Testis (tissue), 3 donors: ENCODE measurements around the gene FLT1. TPM values are rescaled to one million over a fixed set of nuclear protein-coding genes. Genes with fewer than 3 reads are reported as not detected.

Experiments
- DNase-seq: peaks from one replicate; pipeline ENCODE4 v3.0.0-alpha.2; 2019
- H3K27ac ChIP-seq, 2 donors: fragments of 200-600 bp; sonication (generic); one replicate each; pipeline ENCODE4 v1.5.1; 2019
- H3K27me3 ChIP-seq: fragments of 200-600 bp; sonication (generic); one replicate; pipeline ENCODE4 v1.5.1; 2019
- H3K36me3 ChIP-seq: fragments of 200-600 bp; sonication (generic); one replicate; pipeline ENCODE4 v1.5.1; 2017; ENCODE audit warnings: low read depth; ENCODE audit errors: missing control alignments
- H3K4me1 ChIP-seq: fragments of 200-600 bp; sonication (generic); one replicate; pipeline ENCODE4 v1.5.1; 2019
- H3K4me3 ChIP-seq, 2 donors: fragments of 200-600 bp; sonication (generic); one replicate each; pipeline ENCODE4 v1.5.1; 2017 to 2019
- H3K9me3 ChIP-seq: fragments of 200-600 bp; sonication (generic); one replicate; pipeline ENCODE4 v1.5.1; 2017
- POLR2A ChIP-seq: fragments of 450-650 bp; IDR thresholded peaks from one replicate; pipeline ENCODE4 v1.6.1; 2017; ENCODE audit warnings: antibody characterized with exemption, mild to moderate bottlenecking, moderate library complexity
- WGBS, 2 donors: methylation state at CpG; one replicate each; pipeline ENCODE4 v1.1.5; 2018; 5-methylcytosine and 5-hydroxymethylcytosine counted together
- intact Hi-C: fragments of 100-400 bp; cut with DNase I; formaldehyde crosslinking; loops from one replicate; pipeline ENCODE4 v1.15.1; 2023; ENCODE audit warnings: low total_unique reads
- polyA plus RNA-seq: library from polyadenylated mRNA; stranded (reverse); fragments of 350-450 nt; fragmentation: Illumina TruSeq; extraction: RNeasy Lipid Tissue Mini Kit (QIAGEN cat#74804); gene quantifications from one replicate; pipeline ENCODE4 v1.2.3, GENCODE V29; 2014; ENCODE audit warnings: low read depth, low replicate concordance; ENCODE audit not compliant: insufficient read depth
- total RNA-seq, 2 donors: library from RNA; depleted of rRNA; stranded (reverse); fragments of >200 nt; gene quantifications; one replicate each; pipeline ENCODE4 v1.2.3, GENCODE V29; 2016
- TF ChIP-seq, protein P1 (sequence below), 3 experiments: fragments of 450-650 bp in 2 of 3; fragments of 200-600 bp in 1 of 3; sonication (generic) in 1 of 3; IDR thresholded peaks; one replicate each; pipeline ENCODE4 v1.5.1; 2016 to 2019; ENCODE audit warnings: antibody characterized with exemption in 3 of 3, mild to moderate bottlenecking in 2 of 3, moderate library complexity in 1 of 3

FLT1 gene
- total and polyA plus RNA-seq, 3 donors from 2014 or later, result 26.6 to 48.1 (median 47.4) TPM

DNA sequence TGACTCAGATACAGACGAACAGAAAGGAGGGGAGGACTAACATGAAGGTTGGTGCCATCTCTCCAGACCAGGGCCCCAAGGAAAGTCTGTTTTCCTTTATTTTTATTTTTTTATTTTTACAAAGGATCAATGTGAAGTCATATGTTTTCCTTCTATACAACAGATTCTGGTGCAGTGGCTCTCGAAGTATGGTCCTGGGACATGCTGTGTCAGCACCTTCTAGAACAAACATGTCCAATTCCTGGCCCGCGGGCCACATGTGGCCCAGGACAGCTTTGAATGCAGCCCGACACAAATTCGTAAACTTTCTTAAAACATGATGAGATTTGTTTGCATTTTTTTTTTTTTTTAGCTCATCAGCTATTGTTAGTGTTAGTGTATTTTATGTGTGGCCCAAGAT is 174.7 kb downstream of the FLT1 start:
- no peak for DNase-seq
- H3K36me3 ChIP-seq, result no peaks in the 10 kb centered on the region
- 86 to 87% methylated on average over 6 of the region's 6 CpGs for WGBS, 2 donors
- no peak overlapping the region for H3K27ac ChIP-seq
- H3K4me3 ChIP-seq, result no peak overlapping the region
- no peaks in the 10 kb centered on the region for H3K9me3 ChIP-seq
- intact Hi-C loops, result loop anchor here (10.0 kb wide), 1 partner anchor 315 kb away; no protein-coding TSS in a partner anchor
- H3K4me1 ChIP-seq, result peaks cover 12% of the 10 kb centered on the region
- no peaks in the 10 kb centered on the region for H3K27me3 ChIP-seq
- TF ChIP-seq POLR2A, result no peak
- TF ChIP-seq, protein P1, sequence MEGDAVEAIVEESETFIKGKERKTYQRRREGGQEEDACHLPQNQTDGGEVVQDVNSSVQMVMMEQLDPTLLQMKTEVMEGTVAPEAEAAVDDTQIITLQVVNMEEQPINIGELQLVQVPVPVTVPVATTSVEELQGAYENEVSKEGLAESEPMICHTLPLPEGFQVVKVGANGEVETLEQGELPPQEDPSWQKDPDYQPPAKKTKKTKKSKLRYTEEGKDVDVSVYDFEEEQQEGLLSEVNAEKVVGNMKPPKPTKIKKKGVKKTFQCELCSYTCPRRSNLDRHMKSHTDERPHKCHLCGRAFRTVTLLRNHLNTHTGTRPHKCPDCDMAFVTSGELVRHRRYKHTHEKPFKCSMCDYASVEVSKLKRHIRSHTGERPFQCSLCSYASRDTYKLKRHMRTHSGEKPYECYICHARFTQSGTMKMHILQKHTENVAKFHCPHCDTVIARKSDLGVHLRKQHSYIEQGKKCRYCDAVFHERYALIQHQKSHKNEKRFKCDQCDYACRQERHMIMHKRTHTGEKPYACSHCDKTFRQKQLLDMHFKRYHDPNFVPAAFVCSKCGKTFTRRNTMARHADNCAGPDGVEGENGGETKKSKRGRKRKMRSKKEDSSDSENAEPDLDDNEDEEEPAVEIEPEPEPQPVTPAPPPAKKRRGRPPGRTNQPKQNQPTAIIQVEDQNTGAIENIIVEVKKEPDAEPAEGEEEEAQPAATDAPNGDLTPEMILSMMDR (IDR thresholded peaks at IDR 0.05), result no peak

DNA sequence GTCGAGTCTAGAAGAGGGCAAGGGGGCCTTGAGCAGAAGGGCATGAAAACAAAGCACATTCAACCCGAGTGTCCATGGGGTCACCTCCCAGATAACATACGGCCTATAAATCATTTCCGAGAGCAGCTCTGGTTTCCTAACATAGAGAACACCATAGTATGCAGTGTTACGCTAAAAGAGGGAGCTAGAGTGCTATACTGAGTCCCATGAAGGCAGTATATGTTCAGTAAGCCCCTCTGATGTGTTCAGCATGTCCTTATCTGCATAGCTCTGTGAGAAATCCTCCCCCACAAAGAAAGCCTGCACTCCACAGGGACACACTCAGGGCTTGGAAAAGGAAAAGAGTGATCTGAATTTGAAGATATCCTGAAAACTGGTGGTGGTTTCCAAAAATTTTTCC is 175.4 kb downstream of the FLT1 start:
- H3K27ac ChIP-seq, result no peak overlapping the region
- TF ChIP-seq, protein P1 (IDR thresholded peaks at IDR 0.05), result no peak
- no peak for TF ChIP-seq POLR2A
- no peaks in the 10 kb centered on the region for H3K36me3 ChIP-seq
- no peak overlapping the region for H3K4me3 ChIP-seq
- peaks cover 12% of the 10 kb centered on the region for H3K4me1 ChIP-seq
- intact Hi-C loops, result no loop called here
- 64 to 70% methylated on average over 5 of the region's 5 CpGs for WGBS, 2 donors
- no peaks in the 10 kb centered on the region for H3K27me3 ChIP-seq
- no peaks in the 10 kb centered on the region for H3K9me3 ChIP-seq
- no peak for DNase-seq

DNA sequence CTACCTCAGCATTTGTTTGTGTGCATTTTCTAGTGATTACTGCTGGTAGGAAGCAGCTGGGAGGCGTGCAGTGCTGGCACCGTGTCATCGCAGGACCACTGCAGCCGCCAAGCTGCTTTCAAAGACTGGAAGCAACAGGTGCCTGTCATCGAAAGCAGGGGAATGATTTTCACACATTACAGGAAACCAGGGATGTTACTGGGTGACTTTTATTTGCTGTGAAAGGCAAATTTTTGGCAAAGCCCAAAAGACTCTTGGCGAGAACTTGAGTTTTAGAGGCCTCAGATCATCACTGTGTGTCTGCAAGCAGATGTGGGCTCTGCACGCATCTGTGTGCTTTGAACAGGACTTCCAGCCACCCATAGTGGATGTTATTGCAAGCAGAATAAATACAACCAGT is 176.4 kb downstream of the FLT1 start:
- no peak for TF ChIP-seq POLR2A
- TF ChIP-seq, protein P1 (IDR thresholded peaks at IDR 0.05), result no peak
- Histone ChIP-seq H3K27ac (no peak overlapping the region), H3K9me3 (no peaks in the 10 kb centered on the region), H3K4me3 (no peak overlapping the region), H3K36me3 (no peaks in the 10 kb centered on the region), H3K27me3 (no peaks in the 10 kb centered on the region), H3K4me1 (peaks cover 12% of the 10 kb centered on the region)
- DNase-seq, result peak; percentile 42
- intact Hi-C loops, result no loop called here
- 34 to 63% methylated on average over 7 of the region's 7 CpGs for WGBS, 2 donors

DNA sequence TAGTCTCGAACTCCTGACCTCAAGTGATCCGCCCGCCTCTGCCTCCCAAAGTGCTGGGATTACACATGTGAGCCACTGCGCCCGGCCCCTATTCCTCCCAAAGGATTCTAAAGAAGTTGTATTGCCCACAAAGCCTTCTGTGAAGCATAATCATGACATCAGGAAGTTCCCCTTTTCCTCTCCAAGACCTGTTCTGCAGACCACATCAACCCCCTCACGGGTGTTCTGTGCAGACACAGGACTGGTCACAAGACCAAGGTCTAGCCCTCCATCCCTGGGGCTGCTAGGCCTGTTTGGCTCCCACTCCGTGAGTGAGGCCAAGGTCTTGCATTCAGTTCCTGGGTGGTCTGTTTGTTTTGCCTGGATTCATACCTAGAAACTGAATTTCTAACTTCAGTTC is 178.1 kb downstream of the FLT1 start:
- Histone ChIP-seq H3K9me3 (no peaks in the 10 kb centered on the region), H3K4me1 (peaks cover 12% of the 10 kb centered on the region), H3K27me3 (no peaks in the 10 kb centered on the region), H3K27ac (peak overlapping the region in 1 of 2 donors; percentile 43), H3K36me3 (no peaks in the 10 kb centered on the region), H3K4me3 (no peak overlapping the region)
- TF ChIP-seq, protein P1 (IDR thresholded peaks at IDR 0.05), result no peak
- TF ChIP-seq POLR2A, result no peak
- peak; percentile 63 for DNase-seq
- intact Hi-C loops, result no loop called here
- 52 to 71% methylated on average over 6 to 7 of the region's 7 CpGs for WGBS, 2 donors

DNA sequence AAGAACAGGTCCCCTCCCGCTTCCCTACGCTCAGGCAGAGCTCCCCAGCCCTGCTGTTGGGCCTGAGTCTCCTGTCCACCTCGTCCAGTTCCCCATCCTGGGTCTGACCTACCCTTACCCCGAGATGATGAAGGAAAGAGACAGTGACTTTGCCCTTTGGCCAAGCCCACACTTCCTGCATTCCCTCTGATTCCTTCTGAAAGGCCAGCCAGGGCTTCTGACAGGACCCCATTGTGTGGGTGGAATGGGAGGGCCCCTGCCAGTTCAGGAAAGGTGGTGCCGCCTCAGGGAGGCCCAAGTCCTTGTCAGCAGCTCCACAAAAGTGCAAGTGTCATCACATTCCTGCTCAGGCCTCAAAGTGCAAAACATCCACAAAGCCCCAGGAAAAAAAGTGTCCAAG is 178.8 kb downstream of the FLT1 start:
- no peak for DNase-seq
- Histone ChIP-seq H3K4me1 (peaks cover 12% of the 10 kb centered on the region), H3K27me3 (no peaks in the 10 kb centered on the region), H3K27ac (peak overlapping the region; percentile 21 to 32), H3K36me3 (no peaks in the 10 kb centered on the region), H3K4me3 (no peak overlapping the region), H3K9me3 (no peaks in the 10 kb centered on the region)
- intact Hi-C loops, result no loop called here
- TF ChIP-seq, protein P1 (IDR thresholded peaks at IDR 0.05), result no peak
- 46 to 56% methylated on average over 5 of the region's 5 CpGs for WGBS, 2 donors
